H1 (cell line): ENCODE results near the gene MRPS14. TPM values are rescaled to one million over a fixed set of nuclear protein-coding genes. Genes with fewer than 3 reads are reported as not detected.
A peak's percentile ranks its signal among the peaks of the same experiment; 100 is the strongest.

Source experiments
- CHD2 ChIP-seq: IDR thresholded peaks from 2 replicates; pipeline ENCODE4 v1.6.1; 2012; ENCODE audit warnings: low read length, improper control_type of control experiment
- GTF2F1 ChIP-seq: IDR thresholded peaks from 2 replicates; pipeline ENCODE4 v1.6.1; 2012; ENCODE audit warnings: low read depth, low read length, improper control_type of control experiment, borderline replicate concordance
- MAX ChIP-seq: IDR thresholded peaks from 2 replicates; pipeline ENCODE4 v1.6.1; 2012; ENCODE audit warnings: inconsistent platforms
- SAP30 ChIP-seq: fragments of 300-600 bp; sonication (generic); IDR thresholded peaks from 2 replicates; pipeline ENCODE4 v1.7.1; 2012; ENCODE audit warnings: low read length, moderate library complexity, mild to moderate bottlenecking, inconsistent platforms; ENCODE audit not compliant: insufficient read depth, insufficient replicate concordance
- TAF1 ChIP-seq: IDR thresholded peaks from 2 replicates; pipeline ENCODE4 v1.6.1; 2011; ENCODE audit warnings: mild to moderate bottlenecking, low read depth, low read length
- polyA plus RNA-seq, 7 experiments: library from polyadenylated mRNA; depleted of rRNA in 3 of 7; stranded (reverse) in 5 of 7; unstranded in 2 of 7; fragments of >200 nt in 5 of 7; fragments of 200-250 nt in 2 of 7; gene quantifications; 1 replicate in 5 of 7; 2 replicates in 1 of 7; 4 replicates in 1 of 7; pipeline versions ENCODE4 v1.2.1 to v1.2.3, GENCODE V29; 2011 to 2013; ENCODE audit warnings: missing spikeins in 2 of 7, mixed read lengths in 2 of 7
- total RNA-seq: library from RNA; stranded (reverse); fragmentation: NEBNext Ultra II Directional; extraction: Animal tissue kit (Norgen Biotek cat#: 25700); gene quantifications from 2 replicates; pipeline ENCODE4 v1.2.1, GENCODE V29; 2021

The MRPS14 gene
- total and polyA plus RNA-seq, 2 of the 8 experiments (the other 6 are each of a cell fraction or from before 2014, with no cell fraction given) = 27.5 to 38.7 TPM

- TF ChIP-seq SAP30 (peak; percentile 35), CHD2 (peak; percentile 96), TAF1 (peak; percentile 93), MAX (peak; percentile 81), GTF2F1 (0 out of 2 replicates have a peak, but pooled peaks have one; percentile 13)
Observed at GRCh38 chr1:175023043-175023921, at the start of gene MRPS14 (continued).
